Measurements from ENCODE around the gene IPPK.
A peak's percentile ranks its signal among the peaks of the same experiment; 100 is the strongest.

IPPK gene

GRCh38 chr9:92669890-92670708, at the start of gene IPPK:
TSS of gene IPPK (minus strand) at chr9:92670131. CDS start at chr9:92669988, 143 bp downstream.
- peak; percentile 93 to 98 for DNase-seq (ENCODE audit: low read depth in 2 of 2, low spot score in 1 of 2)

- no peak for DNase-seq (ENCODE audit: low read depth in 2 of 2, low spot score in 1 of 2)
Observed at GRCh38 chr9:92719028-92719647, 49.2 kb upstream of the IPPK start.

- DNase-seq (ENCODE audit: low read depth in 2 of 2, low spot score in 1 of 2), result no peak
Observed at GRCh38 chr9:92718086-92719001, 48.4 kb upstream of the IPPK start.

GRCh38 chr9:92717201-92718085, 47.5 kb upstream of the IPPK start:
- no peak for DNase-seq (ENCODE audit: low read depth in 2 of 2, low spot score in 1 of 2)

- DNase-seq (ENCODE audit: low read depth in 2 of 2, low spot score in 1 of 2), result peak; percentile 55 to 96
Observed at GRCh38 chr9:92716557-92716956, 46.6 kb upstream of the IPPK start.

GRCh38 chr9:92715488-92716231, 45.7 kb upstream of the IPPK start:
- DNase-seq (ENCODE audit: low read depth in 2 of 2, low spot score in 1 of 2), result no peak

- DNase-seq (ENCODE audit: low read depth in 2 of 2, low spot score in 1 of 2), result no peak
Observed at GRCh38 chr9:92714787-92715487, 45.0 kb upstream of the IPPK start.

- DNase-seq (ENCODE audit: low read depth in 2 of 2, low spot score in 1 of 2), result no peak
Observed at GRCh38 chr9:92714016-92714415, 44.1 kb upstream of the IPPK start.

GRCh38 chr9:92713528-92713927, 43.6 kb upstream of the IPPK start:
- DNase-seq (ENCODE audit: low read depth in 2 of 2, low spot score in 1 of 2), result no peak

GRCh38 chr9:92712767-92713166, 42.8 kb upstream of the IPPK start:
- no peak for DNase-seq (ENCODE audit: low read depth in 2 of 2, low spot score in 1 of 2)

GRCh38 chr9:92711844-92712243, 41.9 kb upstream of the IPPK start:
- DNase-seq (ENCODE audit: low read depth in 2 of 2, low spot score in 1 of 2), result no peak

- no peak for DNase-seq (ENCODE audit: low read depth in 2 of 2, low spot score in 1 of 2)
Observed at GRCh38 chr9:92711146-92711545, 41.2 kb upstream of the IPPK start.

GRCh38 chr9:92710368-92710767, 40.4 kb upstream of the IPPK start:
- DNase-seq (ENCODE audit: low read depth in 2 of 2, low spot score in 1 of 2), result no peak

GRCh38 chr9:92709954-92710353, 40.0 kb upstream of the IPPK start:
- no peak for DNase-seq (ENCODE audit: low read depth in 2 of 2, low spot score in 1 of 2)

GRCh38 chr9:92709240-92709639, 39.3 kb upstream of the IPPK start:
- no peak for DNase-seq (ENCODE audit: low read depth in 2 of 2, low spot score in 1 of 2)

- DNase-seq (ENCODE audit: low read depth in 2 of 2, low spot score in 1 of 2), result no peak
Observed at GRCh38 chr9:92707530-92707929, 37.6 kb upstream of the IPPK start.

- no peak for DNase-seq (ENCODE audit: low read depth in 2 of 2, low spot score in 1 of 2)
Observed at GRCh38 chr9:92706218-92706940, 36.4 kb upstream of the IPPK start.

GRCh38 chr9:92704528-92704927, 34.6 kb upstream of the IPPK start:
- DNase-seq (ENCODE audit: low read depth in 2 of 2, low spot score in 1 of 2), result no peak

- no peak for DNase-seq (ENCODE audit: low read depth in 2 of 2, low spot score in 1 of 2)
Observed at GRCh38 chr9:92696619-92697018, 26.7 kb upstream of the IPPK start.

All from stimulated activated CD8-positive, alpha-beta memory T cell treated with anti-CD3 and anti-CD28 coated beads, Interleukin-4, amount 100 ng/mL, for 4 hours (primary cell).